Endothelial cell of umbilical vein (primary cell): ENCODE measurements around the gene ZIC5. TPM values are rescaled to one million over a fixed set of nuclear protein-coding genes. Genes with fewer than 3 reads are reported as not detected.
"Not testable (repeated sequence)": the region's sequence is repeated elsewhere in the genome, so short reads cannot be mapped to it uniquely, and the experiment has no call there.

Experiments used
- BruUV-seq: library from RNA; stranded (reverse); fragments of 400-500 nt; replicated peaks from 2 replicates; lab custom pipeline; 2021; lab: Mats Ljungman, UMichigan
- CTCF ChIA-PET: fragments of 300-600, 350-600 bp; sonication (Branson Sonifier 250); formaldehyde crosslinking; loops from one replicate; lab custom pipeline; 2021; ENCODE audit warnings: antibody characterized with exemption, inconsistent platforms; lab: Charles Lee
- POLR2A ChIA-PET: fragments of 300-600, 350-600 bp; sonication (Branson Sonifier 250); formaldehyde crosslinking; loops from one replicate; lab custom pipeline; 2021; ENCODE audit warnings: antibody characterized with exemption, inconsistent platforms; lab: Charles Lee
- DNase-seq: peaks from one replicate; pipeline ENCODE4 v3.0.0-alpha.2; 2011; ENCODE audit warnings: low read depth, low spot score
- FAIRE-seq: peaks from 2 replicates; lab custom pipeline; 2011; peaks lifted over from hg19 to GRCh38; lab: Jason Lieb, UNC
- H2AFZ ChIP-seq: 2 replicates; pipeline ENCODE4 v1.6.0; 2012; ENCODE audit warnings: low read depth, low read length, control low read depth, inconsistent platforms
- H3K27ac ChIP-seq: 2 replicates; pipeline ENCODE4 v1.5.1; 2011; ENCODE audit warnings: low read depth, mild to moderate bottlenecking, control low read depth, low read length, moderate library complexity; ENCODE audit not compliant: insufficient read depth
- H3K27me3 ChIP-seq, 2 experiments: 2 replicates each; pipeline versions ENCODE4 v1.6.0 to v1.6.1; 2011; ENCODE audit warnings: low read length in 2 of 2, mixed read lengths in 1 of 2; ENCODE audit not compliant: control insufficient read depth in 2 of 2, insufficient read depth in 2 of 2
- H3K36me3 ChIP-seq, 2 experiments: 2 replicates in 1 of 2; 3 replicates in 1 of 2; pipeline ENCODE4 v1.5.1; 2011; ENCODE audit warnings: low read length in 2 of 2, mild to moderate bottlenecking in 1 of 2, moderate library complexity in 1 of 2; ENCODE audit not compliant: control insufficient read depth in 2 of 2, insufficient read depth in 2 of 2; ENCODE audit errors: extremely low read depth in 1 of 2
- H3K4me1 ChIP-seq: 3 replicates; pipeline ENCODE4 v1.5.1; 2011; ENCODE audit warnings: mild to moderate bottlenecking, low read length; ENCODE audit not compliant: control insufficient read depth, insufficient read depth; ENCODE audit errors: extremely low read depth
- H3K4me2 ChIP-seq: 2 replicates; pipeline ENCODE4 v1.6.1; 2011; ENCODE audit warnings: low read length, control low read depth, mixed read lengths; ENCODE audit not compliant: insufficient read depth
- H3K4me3 ChIP-seq, 3 experiments: fragments of 200-600 bp in 1 of 3; sonication (generic), shearing (Covaris generic) in 1 of 3; replicated peaks in 1 of 3; 2 replicates each; pipeline ENCODE4 v1.5.1; 2011 to 2016; ENCODE audit warnings: control low read depth in 3 of 3, low read length in 3 of 3, mild to moderate bottlenecking in 2 of 3, inconsistent platforms in 1 of 3, low read depth in 1 of 3, moderate library complexity in 1 of 3; ENCODE audit not compliant: insufficient read depth in 1 of 3
- H3K79me2 ChIP-seq: 2 replicates; pipeline ENCODE4 v1.6.0; 2012; ENCODE audit warnings: low read length, inconsistent platforms; ENCODE audit not compliant: control insufficient read depth, insufficient read depth
- H3K9ac ChIP-seq: replicated peaks from 2 replicates; pipeline ENCODE3; 2011; ENCODE audit warnings: low read length, control low read depth; ENCODE audit not compliant: insufficient read depth; ENCODE audit errors: extremely low read depth
- H3K9me1 ChIP-seq: replicated peaks from 3 replicates; pipeline ENCODE4 v1.6.0; 2011; ENCODE audit warnings: mild to moderate bottlenecking, low read length; ENCODE audit not compliant: control insufficient read depth, insufficient read depth; ENCODE audit errors: extremely low read depth
- H3K9me3 ChIP-seq: replicated peaks from 2 replicates; pipeline ENCODE4 v1.5.1; 2012; ENCODE audit warnings: low read length, inconsistent platforms; ENCODE audit not compliant: control insufficient read depth, insufficient read depth
- H4K20me1 ChIP-seq: replicated peaks from 2 replicates; pipeline ENCODE3; 2011; ENCODE audit warnings: mild to moderate bottlenecking, low read length; ENCODE audit not compliant: control insufficient read depth, insufficient read depth; ENCODE audit errors: extremely low read depth
- EZH2 ChIP-seq: IDR thresholded peaks from 2 replicates; pipeline ENCODE4 v1.6.1; 2012; ENCODE audit warnings: borderline replicate concordance, low read depth, mild to moderate bottlenecking, moderate library complexity, low read length, inconsistent platforms; ENCODE audit not compliant: severe bottlenecking
- FOS ChIP-seq: IDR thresholded peaks from 2 replicates; pipeline ENCODE4 v1.6.1; 2011; ENCODE audit warnings: mild to moderate bottlenecking, low read length, moderate library complexity, borderline replicate concordance; ENCODE audit not compliant: insufficient read depth
- GATA2 ChIP-seq: IDR thresholded peaks from 2 replicates; pipeline ENCODE4 v1.7.0; 2011; ENCODE audit warnings: low read depth, mild to moderate bottlenecking, moderate library complexity, mixed read lengths, low read length; ENCODE audit not compliant: insufficient read length, insufficient read depth
- JUN ChIP-seq: IDR thresholded peaks from 2 replicates; pipeline ENCODE4 v1.6.1; 2011; ENCODE audit warnings: borderline replicate concordance, low read depth; ENCODE audit not compliant: insufficient read length, insufficient read depth
- MYC ChIP-seq: IDR thresholded peaks from one replicate; pipeline ENCODE4 v1.6.1; 2011; ENCODE audit warnings: mild to moderate bottlenecking, low read depth, low read length
- POLR2A ChIP-seq: IDR thresholded peaks from 2 replicates; pipeline ENCODE4 v1.6.1; 2012; ENCODE audit warnings: low read depth, mild to moderate bottlenecking, control low read depth, low read length
- POLR2AphosphoS5 ChIP-seq: IDR thresholded peaks from 2 replicates; pipeline ENCODE4 v1.6.1; 2012; ENCODE audit warnings: low read depth, mild to moderate bottlenecking, control low read depth, low read length, moderate library complexity; ENCODE audit not compliant: insufficient read depth
- dilution Hi-C: fragments of 300-500 bp; cut with MboI; formaldehyde crosslinking; loops from one replicate; pipeline ENCODE4 v1.15.0; 2019; ENCODE audit warnings: low sequenced_read_pairs; ENCODE audit not compliant: extremely low pct_ligation_motif_present
- intact Hi-C: fragments of 100-400 bp; cut with micrococcal nuclease; formaldehyde crosslinking; loops from one replicate; pipeline ENCODE4 v1.10.0; 2022
- polyA plus RNA-seq, 4 experiments: library from polyadenylated mRNA; depleted of rRNA in 3 of 4; stranded (reverse) in 3 of 4; unstranded in 1 of 4; fragments of >200 nt; gene quantifications; 2 replicates each; pipeline versions ENCODE4 v1.2.1 to v1.2.3, GENCODE V29; 2011 to 2012; ENCODE audit warnings: missing spikeins in 1 of 4
- total RNA-seq: library from RNA; stranded (reverse); gene quantifications from 2 replicates; pipeline ENCODE4 v1.2.3, GENCODE V29; 2021
- TF ChIP-seq, protein P1 (sequence below): IDR thresholded peaks from 2 replicates; pipeline ENCODE4 v1.6.1; 2011; ENCODE audit not compliant: insufficient read depth, insufficient read length
- TF ChIP-seq, protein P2 (sequence below), 2 donors: IDR thresholded peaks; 1 replicate in 1 of 2; 2 replicates in 1 of 2; pipeline ENCODE4 v1.5.1; 2011; ENCODE audit warnings: low read length in 2 of 2, mild to moderate bottlenecking in 2 of 2, moderate library complexity in 2 of 2, control low read depth in 1 of 2, inconsistent platforms in 1 of 2, low read depth in 1 of 2; ENCODE audit not compliant: insufficient read depth in 1 of 2; ENCODE audit errors: extremely low read depth in 1 of 2

ZIC5 gene
- total and polyA plus RNA-seq, 2 donors (not counting 3 experiments of a cell fraction or from before 2014, with no cell fraction given), result not detected

DNA sequence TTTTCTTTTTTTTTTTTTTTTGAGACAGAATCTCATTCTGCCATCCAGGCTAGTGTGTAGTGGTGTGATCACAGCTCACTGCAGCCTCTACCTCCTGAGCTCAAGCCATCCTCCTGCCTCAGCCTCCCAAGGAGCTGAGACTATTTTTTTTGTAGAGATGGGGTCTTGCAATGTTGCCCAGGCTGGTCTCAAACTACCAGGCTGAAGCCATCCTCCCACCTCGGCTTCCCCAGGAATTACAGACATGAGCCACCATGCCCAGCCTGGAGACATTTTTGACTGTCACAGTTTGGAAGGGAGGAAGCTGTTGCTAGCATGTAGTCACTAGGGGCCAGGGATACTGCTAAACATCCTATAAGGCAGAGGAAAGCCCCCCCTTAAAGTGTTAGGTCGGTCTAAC, 23.9 kb downstream of the ZIC5 start:
- intact Hi-C loops, result no loop called here
- POLR2A ChIA-PET, result no interaction called here

DNA sequence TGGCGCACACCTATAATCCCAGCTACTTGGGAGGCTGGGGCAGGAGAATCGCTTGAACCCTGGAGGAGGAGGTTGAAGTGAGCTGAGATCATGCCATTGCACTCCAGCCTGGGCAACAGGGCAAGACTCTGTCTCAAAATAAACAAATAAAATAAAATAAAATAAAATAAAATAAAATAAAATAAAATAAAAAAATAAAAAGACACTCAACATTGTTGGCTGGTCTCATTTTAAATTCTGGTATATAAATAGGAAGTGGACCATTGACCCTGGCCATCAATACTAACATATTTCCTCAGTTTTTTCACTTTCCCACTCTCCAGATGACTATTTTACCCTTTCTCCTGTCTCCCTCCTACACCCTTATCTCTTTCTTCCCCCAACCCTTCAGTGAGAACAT, 26.1 kb downstream of the ZIC5 start:
- H3K9ac ChIP-seq, H3K4me1 ChIP-seq, H3K36me3 ChIP-seq, dilution Hi-C loops, BruUV-seq, H3K27ac ChIP-seq, intact Hi-C loops, H3K79me2 ChIP-seq, H3K4me3 ChIP-seq, FAIRE-seq, H4K20me1 ChIP-seq, H3K9me3 ChIP-seq, DNase-seq, H3K9me1 ChIP-seq, POLR2A ChIA-PET, H3K27me3 ChIP-seq, H2AFZ ChIP-seq, H3K4me2 ChIP-seq: not testable (repeated sequence)
- CTCF ChIA-PET, result interaction anchor here (1.5 kb wide), 1 partner anchor 290 kb away, joined by 3 read pairs; no protein-coding TSS in a partner anchor

More for the DNA sequence above, 23.9 kb downstream of the ZIC5 start:
- FAIRE-seq (no peak), DNase-seq (no peak)
- Histone ChIP-seq H3K9me1 (no peaks in the 10 kb centered on the region), H3K27ac (no peak overlapping the region), H3K36me3 (no peaks in the 10 kb centered on the region), H3K4me1 (no peaks in the 10 kb centered on the region), H2AFZ (no peak overlapping the region), H3K9ac (no peak overlapping the region), H3K4me2 (no peak overlapping the region), H3K27me3 (peaks cover 2 to 14% of the 10 kb centered on the region in 2 experiments), H3K4me3 (no peak overlapping the region), H3K79me2 (no peaks in the 10 kb centered on the region), H3K9me3 (no peaks in the 10 kb centered on the region), H4K20me1 (no peaks in the 10 kb centered on the region)
- CTCF ChIA-PET, result interaction anchor here (0.7 kb wide), 1 partner anchor 182 kb away, joined by 3 read pairs; no protein-coding TSS in a partner anchor
- TF ChIP-seq, protein P1, sequence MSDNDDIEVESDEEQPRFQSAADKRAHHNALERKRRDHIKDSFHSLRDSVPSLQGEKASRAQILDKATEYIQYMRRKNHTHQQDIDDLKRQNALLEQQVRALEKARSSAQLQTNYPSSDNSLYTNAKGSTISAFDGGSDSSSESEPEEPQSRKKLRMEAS, result no peak
- TF ChIP-seq POLR2AphosphoS5, result no peak
- TF ChIP-seq FOS, result no peak
- TF ChIP-seq MYC, result no peak
- no peak for TF ChIP-seq EZH2
- TF ChIP-seq, protein P2, sequence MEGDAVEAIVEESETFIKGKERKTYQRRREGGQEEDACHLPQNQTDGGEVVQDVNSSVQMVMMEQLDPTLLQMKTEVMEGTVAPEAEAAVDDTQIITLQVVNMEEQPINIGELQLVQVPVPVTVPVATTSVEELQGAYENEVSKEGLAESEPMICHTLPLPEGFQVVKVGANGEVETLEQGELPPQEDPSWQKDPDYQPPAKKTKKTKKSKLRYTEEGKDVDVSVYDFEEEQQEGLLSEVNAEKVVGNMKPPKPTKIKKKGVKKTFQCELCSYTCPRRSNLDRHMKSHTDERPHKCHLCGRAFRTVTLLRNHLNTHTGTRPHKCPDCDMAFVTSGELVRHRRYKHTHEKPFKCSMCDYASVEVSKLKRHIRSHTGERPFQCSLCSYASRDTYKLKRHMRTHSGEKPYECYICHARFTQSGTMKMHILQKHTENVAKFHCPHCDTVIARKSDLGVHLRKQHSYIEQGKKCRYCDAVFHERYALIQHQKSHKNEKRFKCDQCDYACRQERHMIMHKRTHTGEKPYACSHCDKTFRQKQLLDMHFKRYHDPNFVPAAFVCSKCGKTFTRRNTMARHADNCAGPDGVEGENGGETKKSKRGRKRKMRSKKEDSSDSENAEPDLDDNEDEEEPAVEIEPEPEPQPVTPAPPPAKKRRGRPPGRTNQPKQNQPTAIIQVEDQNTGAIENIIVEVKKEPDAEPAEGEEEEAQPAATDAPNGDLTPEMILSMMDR (IDR thresholded peaks at IDR 0.05; ENCODE audit: extremely low read depth in 1 of 2, insufficient read depth in 1 of 2, low read depth in 1 of 2, low read length in 2 of 2), result no peak
- TF ChIP-seq POLR2A, result no peak
- TF ChIP-seq JUN, result no peak
- no peak for TF ChIP-seq GATA2
- dilution Hi-C loops, result no loop called here
- BruUV-seq, result no TSS peak
